Left ventricle myocardium inferior (tissue), 1 donor: ENCODE data around the gene PANK4. TPM values are rescaled to one million over a fixed set of nuclear protein-coding genes. Genes with fewer than 3 reads are reported as not detected.

Experiments used
- DNase-seq: peaks from one replicate; pipeline ENCODE4 v3.0.0-alpha.2; 2020
- H3K27ac ChIP-seq: fragments of 200-600 bp; replicated peaks from 2 replicates; pipeline ENCODE4 v1.8.0; 2021
- H3K27me3 ChIP-seq: fragments of 200-600 bp; 2 replicates; pipeline ENCODE4 v1.8.0; 2021; ENCODE audit warnings: low read depth
- H3K36me3 ChIP-seq: fragments of 200-600 bp; 2 replicates; pipeline ENCODE4 v1.8.0; 2021
- H3K4me1 ChIP-seq: fragments of 200-600 bp; 2 replicates; pipeline ENCODE4 v1.8.0; 2021
- H3K4me3 ChIP-seq: fragments of 200-600 bp; 2 replicates; pipeline ENCODE4 v1.8.0; 2021; ENCODE audit warnings: mild to moderate bottlenecking, moderate library complexity
- H3K9me3 ChIP-seq: fragments of 200-600 bp; replicated peaks from 2 replicates; pipeline ENCODE4 v1.8.0; 2021
- intact Hi-C: fragments of 100-400 bp; cut with micrococcal nuclease; formaldehyde crosslinking; loops from one replicate; pipeline ENCODE4 v1.11.0; 2022
- total RNA-seq: library from RNA; stranded (reverse); fragmentation: NEBNext Ultra II Directional; extraction: Animal tissue kit (Norgen Biotek cat#: 25700); gene quantifications from one replicate; pipeline ENCODE4 v1.2.1, GENCODE V29; 2021
- TF ChIP-seq, protein P1 (sequence below): fragments of 200-600 bp; IDR thresholded peaks from 2 replicates; pipeline ENCODE4 v1.8.0; 2021; ENCODE audit warnings: antibody characterized with exemption, mild to moderate bottlenecking, borderline replicate concordance
- donor health status: DM: no; HTN: yes; CAD: no; lungs with severe emphysema.

PANK4 gene
- total RNA-seq, 1 donor from 2014 or later: 42.8 TPM

DNA sequence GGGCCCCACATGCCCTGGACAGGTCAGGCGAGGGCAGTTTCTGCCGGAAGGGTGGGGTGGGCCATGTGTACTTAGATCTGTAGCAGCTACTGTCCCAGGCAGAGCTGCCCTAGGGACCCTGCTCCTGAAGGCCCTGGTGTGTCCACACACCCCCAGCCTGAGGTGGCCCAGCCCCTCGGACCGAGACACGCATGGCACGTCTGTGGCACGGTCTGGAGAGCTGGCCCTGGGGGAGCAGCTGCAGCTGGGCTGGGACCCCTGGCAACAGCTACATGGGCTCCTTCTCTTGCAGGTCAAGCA lies 24.6 kb downstream of the PANK4 start:
- intact Hi-C loops: no loop called here

GRCh38 chr1:2501041-2501819 lies 25.2 kb downstream of the PANK4 start:
- no peak overlapping the region for H3K4me3 ChIP-seq
- H3K4me1 ChIP-seq: peaks cover 18% of the 10 kb centered on the region
- H3K27me3 ChIP-seq: peaks cover 82% of the 10 kb centered on the region
- TF ChIP-seq, protein P1, sequence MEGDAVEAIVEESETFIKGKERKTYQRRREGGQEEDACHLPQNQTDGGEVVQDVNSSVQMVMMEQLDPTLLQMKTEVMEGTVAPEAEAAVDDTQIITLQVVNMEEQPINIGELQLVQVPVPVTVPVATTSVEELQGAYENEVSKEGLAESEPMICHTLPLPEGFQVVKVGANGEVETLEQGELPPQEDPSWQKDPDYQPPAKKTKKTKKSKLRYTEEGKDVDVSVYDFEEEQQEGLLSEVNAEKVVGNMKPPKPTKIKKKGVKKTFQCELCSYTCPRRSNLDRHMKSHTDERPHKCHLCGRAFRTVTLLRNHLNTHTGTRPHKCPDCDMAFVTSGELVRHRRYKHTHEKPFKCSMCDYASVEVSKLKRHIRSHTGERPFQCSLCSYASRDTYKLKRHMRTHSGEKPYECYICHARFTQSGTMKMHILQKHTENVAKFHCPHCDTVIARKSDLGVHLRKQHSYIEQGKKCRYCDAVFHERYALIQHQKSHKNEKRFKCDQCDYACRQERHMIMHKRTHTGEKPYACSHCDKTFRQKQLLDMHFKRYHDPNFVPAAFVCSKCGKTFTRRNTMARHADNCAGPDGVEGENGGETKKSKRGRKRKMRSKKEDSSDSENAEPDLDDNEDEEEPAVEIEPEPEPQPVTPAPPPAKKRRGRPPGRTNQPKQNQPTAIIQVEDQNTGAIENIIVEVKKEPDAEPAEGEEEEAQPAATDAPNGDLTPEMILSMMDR: no peak
- no peaks in the 10 kb centered on the region for H3K36me3 ChIP-seq
- DNase-seq: no peak
- intact Hi-C loops: no loop called here
- H3K9me3 ChIP-seq: no peaks in the 10 kb centered on the region
- no peak overlapping the region for H3K27ac ChIP-seq

More for the DNA sequence above, 24.6 kb downstream of the PANK4 start:
- peaks cover 82% of the 10 kb centered on the region for H3K27me3 ChIP-seq
- H3K4me1 ChIP-seq: peaks cover 24% of the 10 kb centered on the region
- TF ChIP-seq, protein P1: no peak
- no peak overlapping the region for H3K27ac ChIP-seq
- H3K9me3 ChIP-seq: no peaks in the 10 kb centered on the region
- no peak for DNase-seq
- no peaks in the 10 kb centered on the region for H3K36me3 ChIP-seq
- no peak overlapping the region for H3K4me3 ChIP-seq

DNA sequence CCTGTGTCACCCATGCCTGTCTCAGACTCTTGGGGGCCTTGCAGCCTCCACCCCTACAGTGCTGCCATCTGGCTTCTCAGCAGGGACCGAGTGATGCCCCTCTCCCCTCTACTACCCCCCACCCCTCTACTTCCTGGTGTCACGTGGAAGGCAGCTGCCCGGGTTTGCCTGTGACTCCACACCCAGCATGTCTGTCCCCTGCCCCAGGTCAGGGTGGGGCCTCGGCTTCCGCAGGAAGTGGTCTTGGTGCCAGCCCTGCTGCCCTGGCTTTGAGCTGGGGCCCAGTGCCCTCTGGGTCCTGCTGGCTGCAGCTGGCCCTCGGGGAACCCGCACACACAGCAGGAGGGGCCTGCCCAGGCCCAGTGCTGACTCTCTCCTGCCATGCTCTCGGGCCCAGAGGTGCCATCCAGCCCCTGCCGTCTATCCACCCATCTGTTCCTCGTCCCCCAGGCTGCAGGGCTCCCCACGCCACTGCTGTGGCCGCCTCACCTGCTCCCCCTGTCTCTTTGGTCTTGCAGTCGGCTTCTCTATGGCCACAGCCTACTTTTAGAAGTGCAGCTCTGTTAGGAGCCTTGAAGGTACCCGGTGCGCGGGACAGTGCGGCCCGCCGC lies 26.3 kb downstream of the PANK4 start:
- Histone ChIP-seq H3K4me3 (no peak overlapping the region), H3K27ac (no peak overlapping the region), H3K9me3 (no peaks in the 10 kb centered on the region), H3K4me1 (peaks cover 8% of the 10 kb centered on the region), H3K36me3 (no peaks in the 10 kb centered on the region), H3K27me3 (peaks cover 80% of the 10 kb centered on the region)
- no peak for DNase-seq
- intact Hi-C loops: no loop called here
- TF ChIP-seq, protein P1: no peak

GRCh38 chr1:2499260-2499659 lies 27.1 kb downstream of the PANK4 start:
- intact Hi-C loops: no loop called here
- TF ChIP-seq, protein P1: no peak
- peaks cover 72% of the 10 kb centered on the region for H3K27me3 ChIP-seq

GRCh38 chr1:2498648-2499047 lies 27.7 kb downstream of the PANK4 start:
- Histone ChIP-seq H3K27me3 (peaks cover 65% of the 10 kb centered on the region), H3K9me3 (no peaks in the 10 kb centered on the region), H3K4me3 (no peak overlapping the region), H3K27ac (no peak overlapping the region), H3K36me3 (no peaks in the 10 kb centered on the region), H3K4me1 (no peaks in the 10 kb centered on the region)
- TF ChIP-seq, protein P1: no peak
- intact Hi-C loops: no loop called here
- DNase-seq: no peak

More at GRCh38 chr1:2499260-2499659, 27.1 kb downstream of the PANK4 start:
- H3K27ac ChIP-seq: no peak overlapping the region
- H3K4me1 ChIP-seq: peaks cover under 1% of the 10 kb centered on the region
- DNase-seq: no peak
- H3K9me3 ChIP-seq: no peaks in the 10 kb centered on the region
- H3K36me3 ChIP-seq: no peaks in the 10 kb centered on the region
- H3K4me3 ChIP-seq: no peak overlapping the region
